ENCODE measurements around the gene TGFA. TPM values are rescaled to one million over a fixed set of nuclear protein-coding genes. Genes with fewer than 3 reads are reported as not detected.

The TGFA gene
- total RNA-seq, 1 experiment from 2014 or later, result 27.7 TPM

- Histone ChIP-seq H2AFZ (no peak overlapping the region), H3K27me3 (ENCODE audit: insufficient read depth, low read depth) (no peaks in the 10 kb centered on the region), H3K4me1 (replicated peaks; ENCODE audit: insufficient read depth) (peaks cover 3% of the 10 kb centered on the region), H3F3A (ENCODE audit: insufficient read depth, low read depth) (peaks cover 10% of the 10 kb centered on the region; the same call in 1 of the 2 replicates), H3K9me3 (ENCODE audit: insufficient read depth, low read depth) (no peaks in the 10 kb centered on the region), H3K9me2 (ENCODE audit: insufficient read depth) (no peaks in the 10 kb centered on the region), H3K27ac (no peak overlapping the region), H3K36me3 (ENCODE audit: low read depth) (peaks cover 15% of the 10 kb centered on the region; the same call in 1 of the 2 replicates), H3K4me2 (no peak overlapping the region), H3K79me2 (ENCODE audit: low read depth) (peaks cover 20% of the 10 kb centered on the region; the same call in 1 of the 2 replicates), H3K4me3 (no peak overlapping the region), H4K20me1 (ENCODE audit: insufficient read depth) (no peaks in the 10 kb centered on the region)
- intact Hi-C loops (cut with micrococcal nuclease; ENCODE audit: unreplicated experiment), result no loop called here
- POLR2A ChIA-PET (ENCODE audit: unreplicated experiment), result no interaction called here
- no peak for DNase-seq
- BruUV-seq (replicated peaks), result no TSS peak
- CTCF ChIA-PET, result no interaction called here
- no peak for TF ChIP-seq CTCF (conservative IDR thresholded peaks at IDR 0.05)
- no peak for TF ChIP-seq EZH2 (IDR thresholded peaks at IDR 0.05; ENCODE audit: low read depth)
Observed at GRCh38 chr2:70490381-70490780, 63.2 kb downstream of the TGFA start.

GRCh38 chr2:70489165-70489564 is 64.5 kb downstream of the TGFA start:
- no peak for TF ChIP-seq CTCF (conservative IDR thresholded peaks at IDR 0.05)
- no peak for TF ChIP-seq EZH2 (IDR thresholded peaks at IDR 0.05; ENCODE audit: low read depth)
- intact Hi-C loops (cut with micrococcal nuclease; ENCODE audit: unreplicated experiment), result no loop called here
- H3K4me3 ChIP-seq, result no peak overlapping the region
- ChIA-PET POLR2A (ENCODE audit: unreplicated experiment) (no interaction called here), CTCF (no interaction called here)
- peaks cover 15% of the 10 kb centered on the region; the same call in 1 of the 2 replicates for H3K79me2 ChIP-seq (ENCODE audit: low read depth)
- no peak overlapping the region for H2AFZ ChIP-seq
- BruUV-seq (replicated peaks), result no TSS peak
- no peaks in the 10 kb centered on the region for H3K9me2 ChIP-seq (ENCODE audit: insufficient read depth)
- no peaks in the 10 kb centered on the region for H4K20me1 ChIP-seq (ENCODE audit: insufficient read depth)
- no peak for DNase-seq
- H3K36me3 ChIP-seq (ENCODE audit: low read depth), result peaks cover 15% of the 10 kb centered on the region; the same call in 1 of the 2 replicates
- no peaks in the 10 kb centered on the region for H3K27me3 ChIP-seq (ENCODE audit: insufficient read depth, low read depth)
- no peak overlapping the region for H3K27ac ChIP-seq
- H3K9me3 ChIP-seq (ENCODE audit: insufficient read depth, low read depth), result no peaks in the 10 kb centered on the region
- peaks cover 15% of the 10 kb centered on the region for H3K4me1 ChIP-seq (replicated peaks; ENCODE audit: insufficient read depth)
- peaks cover 18% of the 10 kb centered on the region; the same call in 1 of the 2 replicates for H3F3A ChIP-seq (ENCODE audit: insufficient read depth, low read depth)
- no peak overlapping the region for H3K4me2 ChIP-seq

GRCh38 chr2:70484086-70484485 is 69.5 kb downstream of the TGFA start:
- BruUV-seq (replicated peaks), result no TSS peak
- H3K79me2 ChIP-seq (ENCODE audit: low read depth), result peaks cover 27% of the 10 kb centered on the region
- peaks cover 13% of the 10 kb centered on the region; the same call in 1 of the 2 replicates for H3K36me3 ChIP-seq (ENCODE audit: low read depth)
- CTCF ChIA-PET, result no interaction called here
- intact Hi-C loops (cut with micrococcal nuclease; ENCODE audit: unreplicated experiment), result loop anchor here (1.0 to 5.0 kb wide), 9 partner anchors 25 to 180 kb away; partner anchors contain the start of gene TGFA
- DNase-seq, result peak in 1 of 2 experiments; percentile 94
- H4K20me1 ChIP-seq (ENCODE audit: insufficient read depth), result no peaks in the 10 kb centered on the region
- H3K4me2 ChIP-seq, result peak overlapping the region; percentile 42
- POLR2A ChIA-PET (ENCODE audit: unreplicated experiment), result interaction anchor here (0.7 kb wide), 1 partner anchor 41 kb away, joined by 3 read pairs; no protein-coding TSS in a partner anchor
- H3K27ac ChIP-seq, result peak overlapping the region; percentile 69
- no peak for TF ChIP-seq CTCF (conservative IDR thresholded peaks at IDR 0.05)
- TF ChIP-seq EZH2 (IDR thresholded peaks at IDR 0.05; ENCODE audit: low read depth), result no peak
- H3K4me1 ChIP-seq (replicated peaks; ENCODE audit: insufficient read depth), result peaks cover 30% of the 10 kb centered on the region
- no peak overlapping the region for H2AFZ ChIP-seq
- peaks cover 28% of the 10 kb centered on the region for H3F3A ChIP-seq (ENCODE audit: insufficient read depth, low read depth)
- H3K4me3 ChIP-seq, result no peak overlapping the region
- H3K27me3 ChIP-seq (ENCODE audit: insufficient read depth, low read depth), result no peaks in the 10 kb centered on the region
- H3K9me2 ChIP-seq (ENCODE audit: insufficient read depth), result no peaks in the 10 kb centered on the region
- H3K9me3 ChIP-seq (ENCODE audit: insufficient read depth, low read depth), result no peaks in the 10 kb centered on the region; the same call in 1 of the 2 replicates
